NCI-H82 treated with DMSO at 0.1 percent for 48 hours (cell line): ENCODE data around the gene MAP2K5.

Experiments
- DNase-seq: peaks from one replicate; lab custom pipeline; 2025; ENCODE audit not compliant: unreplicated experiment; lab: John Stamatoyannopoulos, UW

The MAP2K5 gene

DNA sequence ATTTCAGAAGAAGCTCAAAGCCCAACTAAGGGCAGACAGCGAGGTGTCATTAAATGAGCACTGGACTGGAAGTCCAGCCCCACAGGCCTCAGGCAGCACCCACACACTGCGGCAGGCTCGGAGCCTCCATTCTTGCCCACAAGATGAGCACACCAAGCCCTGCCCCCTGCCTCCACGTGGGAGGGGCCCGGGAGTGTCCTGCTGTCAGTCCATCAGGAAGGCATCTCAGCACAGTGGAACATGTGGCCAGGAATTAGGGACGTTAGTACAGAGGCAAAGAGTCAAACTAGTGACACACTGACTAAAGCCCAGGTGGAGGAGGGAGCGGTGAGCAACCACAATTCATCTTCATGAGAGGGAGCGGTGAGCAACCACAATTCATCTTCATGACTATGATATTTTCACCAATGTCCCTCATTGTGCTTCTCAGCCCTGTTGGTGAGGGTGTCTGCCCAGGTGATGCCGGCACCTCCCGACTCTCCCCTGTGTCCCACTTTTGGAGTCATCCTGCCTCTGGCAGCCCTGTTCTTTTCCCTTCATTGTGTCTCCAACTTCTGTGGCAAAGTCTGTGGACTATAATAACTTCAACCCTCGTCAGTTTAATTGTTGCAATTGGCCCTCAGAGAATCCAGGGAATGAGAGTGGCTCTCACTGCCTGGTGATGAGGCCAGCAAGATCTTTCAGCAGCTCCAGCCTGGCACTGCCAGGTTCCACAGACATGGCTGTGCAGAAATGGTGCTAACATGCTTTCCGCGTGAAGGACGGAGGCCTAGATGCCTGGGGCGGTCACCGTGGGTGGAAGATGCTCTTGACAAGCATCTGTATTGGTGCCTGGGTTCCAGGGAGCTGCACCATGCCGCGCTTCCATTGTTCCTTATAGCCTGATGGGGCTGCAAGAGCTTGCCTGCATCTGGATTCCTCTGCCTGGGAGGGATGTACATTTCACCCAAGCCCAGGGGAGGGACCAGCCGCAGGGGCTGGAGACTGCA is 259.7 kb downstream of the MAP2K5 start:
- no peak for DNase-seq

- no peak for DNase-seq
Observed at GRCh38 chr15:67803299-67803698, 260.8 kb downstream of the MAP2K5 start.

GRCh38 chr15:67803996-67804843 is 261.7 kb downstream of the MAP2K5 start:
- no peak for DNase-seq

- no peak for DNase-seq
Observed at GRCh38 chr15:67805008-67805665, 262.6 kb downstream of the MAP2K5 start.

DNA sequence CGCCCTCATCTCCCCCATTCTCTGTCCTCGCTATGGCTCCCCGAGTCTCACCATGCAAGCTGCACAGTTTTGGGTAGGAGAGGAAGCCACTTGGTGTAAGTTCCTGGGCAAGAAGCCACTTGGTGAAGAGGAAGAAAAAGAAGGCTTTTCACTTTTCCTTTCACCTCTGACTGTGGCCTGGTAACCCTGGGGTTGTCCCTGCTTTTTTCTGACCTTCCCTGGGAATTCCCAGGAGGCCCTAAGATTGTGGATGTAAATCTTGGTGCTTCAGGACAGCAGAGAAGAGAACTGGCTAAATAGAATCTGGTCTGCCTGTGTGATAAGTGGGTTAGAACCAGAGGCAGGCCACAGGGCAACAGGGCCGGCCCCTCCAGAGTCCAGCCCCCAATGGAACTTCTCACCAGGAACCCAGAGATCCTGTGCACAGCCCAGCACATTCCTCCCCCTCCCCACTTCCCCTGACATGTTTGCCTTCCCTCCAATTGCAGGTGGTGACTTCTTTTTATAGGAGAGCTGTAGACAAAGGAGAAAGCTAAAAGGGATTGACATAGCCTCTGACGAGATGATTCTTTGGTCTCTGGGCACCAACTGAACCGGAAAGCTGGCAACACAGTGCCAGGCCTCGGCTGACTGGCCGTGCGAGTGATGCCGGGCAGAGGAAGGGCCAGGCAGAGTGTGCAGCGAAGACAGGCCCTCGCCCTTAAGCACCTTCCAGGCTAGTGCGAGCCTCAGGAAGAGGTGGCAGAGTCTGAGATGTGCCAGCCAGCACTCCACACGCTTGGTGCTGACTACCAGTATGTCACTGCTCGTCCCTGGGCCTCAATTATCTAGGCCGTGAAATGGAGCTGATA is 263.4 kb downstream of the MAP2K5 start:
- DNase-seq, result no peak

- no peak for DNase-seq
Observed at GRCh38 chr15:67806536-67806935, 264.0 kb downstream of the MAP2K5 start.

DNA sequence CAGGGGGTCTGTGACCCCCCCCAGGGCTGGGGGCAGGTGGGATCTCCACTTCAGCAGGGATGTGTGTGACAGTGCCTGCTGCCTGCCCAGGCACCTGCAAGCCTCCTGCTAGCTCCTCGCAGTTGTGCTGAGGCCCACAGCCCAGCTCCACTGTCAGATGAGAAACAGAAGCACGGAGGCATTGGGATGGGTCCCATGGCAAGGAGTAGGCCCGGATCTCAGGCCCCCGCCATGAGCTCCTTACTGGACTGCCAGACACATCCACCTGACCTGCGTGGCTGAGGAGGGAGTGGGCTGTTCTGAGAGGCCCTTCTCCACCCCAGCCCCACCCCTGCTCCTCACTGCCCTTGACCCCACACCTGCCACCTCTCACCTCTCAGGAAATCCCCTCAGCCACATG is 264.6 kb downstream of the MAP2K5 start:
- DNase-seq, result no peak

GRCh38 chr15:67807836-67808235 is 265.3 kb downstream of the MAP2K5 start:
- no peak for DNase-seq

- no peak for DNase-seq
Observed at GRCh38 chr15:67808821-67809220, 266.3 kb downstream of the MAP2K5 start.

- DNase-seq, result no peak
Observed at GRCh38 chr15:67809441-67809840, 266.9 kb downstream of the MAP2K5 start.

- DNase-seq, result no peak
Observed at GRCh38 chr15:67809866-67810265, 267.4 kb downstream of the MAP2K5 start.

DNA sequence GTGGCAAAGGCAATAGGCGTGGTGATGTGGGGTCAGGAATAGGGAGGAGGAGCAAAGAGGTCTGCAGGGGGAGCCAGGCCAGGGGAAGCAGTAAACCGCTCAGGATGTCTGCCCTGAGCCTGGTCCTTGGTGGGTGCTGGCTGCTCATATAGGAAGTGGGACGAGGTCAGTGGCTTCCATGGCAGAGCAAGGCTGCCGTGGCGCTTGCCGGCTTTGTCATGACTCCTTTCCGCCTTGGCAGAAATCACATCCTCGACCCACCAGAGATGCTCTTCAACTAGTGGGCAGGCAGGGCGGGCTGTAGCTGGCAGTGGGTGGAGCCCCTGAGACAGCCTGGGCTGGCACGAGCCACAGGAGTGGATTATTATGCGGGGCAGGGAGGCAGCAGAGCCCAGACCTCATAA is 269.7 kb downstream of the MAP2K5 start:
- DNase-seq, result no peak

DNA sequence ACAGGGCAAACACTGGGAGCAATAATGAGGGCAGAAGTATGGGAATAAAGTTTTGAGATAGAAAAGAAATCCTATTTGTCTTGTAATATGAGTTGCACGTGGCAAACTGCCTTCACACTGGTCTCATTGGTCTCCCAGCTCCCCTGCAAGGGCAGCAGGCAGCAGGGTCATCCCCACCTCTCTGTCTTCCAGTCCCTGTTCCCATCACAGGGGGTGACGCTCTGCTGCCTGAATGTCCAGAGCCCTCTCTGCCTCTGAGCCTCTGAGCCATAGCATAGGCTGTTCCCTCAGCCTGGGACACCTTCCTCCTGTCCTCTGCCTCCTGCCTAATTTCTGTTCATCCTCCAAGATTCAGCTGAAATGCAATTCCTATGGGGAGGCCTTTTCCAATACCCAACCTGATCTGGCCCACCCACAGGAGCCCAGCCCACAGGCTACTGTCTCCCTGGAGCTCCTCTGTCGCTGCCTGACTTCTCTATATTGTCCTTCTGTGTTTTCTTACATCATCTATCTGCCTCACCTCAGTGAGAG is 270.7 kb downstream of the MAP2K5 start:
- no peak for DNase-seq

GRCh38 chr15:67815036-67815592 is 272.6 kb downstream of the MAP2K5 start:
- DNase-seq, result no peak

- DNase-seq, result no peak
Observed at GRCh38 chr15:67816668-67817067, 274.2 kb downstream of the MAP2K5 start.

DNA sequence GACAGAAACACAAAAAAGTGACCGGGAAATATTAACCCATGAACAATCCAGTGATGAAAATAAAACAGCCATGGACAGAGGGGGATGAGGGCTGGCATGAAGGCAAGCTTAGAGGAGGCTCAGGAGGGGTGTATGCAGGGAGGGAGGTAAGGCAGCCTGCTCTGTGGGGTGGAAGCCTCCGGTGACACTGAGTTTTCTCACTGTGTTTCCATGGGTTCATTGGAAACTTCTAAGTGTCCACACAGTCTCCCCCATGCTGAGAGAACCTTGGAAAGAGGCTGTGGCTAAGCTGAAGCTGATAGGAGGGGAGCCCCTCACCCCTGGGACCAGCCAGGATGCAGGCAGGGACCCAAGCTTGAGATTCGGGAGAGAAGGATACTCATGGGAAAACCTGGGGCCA is 276.0 kb downstream of the MAP2K5 start:
- no peak for DNase-seq

DNA sequence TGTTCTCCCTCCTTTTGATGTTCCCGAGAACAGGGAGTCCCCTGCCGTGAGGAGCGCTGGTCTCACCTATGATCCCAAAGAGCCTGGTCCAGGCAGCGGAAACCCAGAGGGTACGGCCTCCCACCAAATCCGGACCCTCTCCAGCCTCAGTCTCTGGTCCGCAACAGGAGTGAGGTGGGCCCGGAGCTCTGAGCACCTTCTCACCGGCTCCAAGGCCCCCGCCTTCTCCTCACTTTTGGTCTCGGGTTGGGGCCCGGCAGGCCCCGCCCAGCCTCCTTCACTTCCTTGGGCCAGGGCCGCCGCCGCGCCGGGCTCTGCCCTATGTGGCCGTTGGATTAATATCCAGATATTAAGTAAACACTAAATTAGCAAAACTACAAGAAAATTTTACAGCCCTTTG is 277.1 kb downstream of the MAP2K5 start:
- DNase-seq, result no peak

- DNase-seq, result no peak
Observed at GRCh38 chr15:67820122-67820991, 277.9 kb downstream of the MAP2K5 start.
